HepG2 (cell line): Measurements from ENCODE around the gene ANKLE1. TPM values are rescaled to one million over a fixed set of nuclear protein-coding genes. Genes with fewer than 3 reads are reported as not detected.

Source experiments
- ARID2 ChIP-seq: sonication (generic); formaldehyde crosslinking; IDR thresholded peaks from 2 replicates; pipeline ENCODE4 v1.8.1; 2022; ENCODE audit warnings: mild to moderate bottlenecking, missing genetic modification reagents, borderline replicate concordance
- ATF7-NPFF ChIP-seq: sonication (generic); formaldehyde crosslinking; IDR thresholded peaks from 2 replicates; pipeline ENCODE4 v1.8.1; 2023; ENCODE audit warnings: mild to moderate bottlenecking, low read depth, missing genetic modification reagents, moderate library complexity
- DNMT1 ChIP-seq: sonication (generic); formaldehyde crosslinking; IDR thresholded peaks from 2 replicates; pipeline ENCODE4 v1.5.1; 2020; ENCODE audit warnings: mild to moderate bottlenecking, missing genetic modification reagents
- MAFG ChIP-seq: sonication (generic); formaldehyde crosslinking; IDR thresholded peaks from 2 replicates; pipeline ENCODE4 v1.5.1; 2020; ENCODE audit warnings: mild to moderate bottlenecking, missing genetic modification reagents
- PRPF4 ChIP-seq: fragments of 200-400 bp; formaldehyde crosslinking; IDR thresholded peaks from 2 replicates; pipeline ENCODE4 v1.6.1; 2016; ENCODE audit warnings: low read length, low read depth; ENCODE audit not compliant: poor library complexity, severe bottlenecking
- THAP11 ChIP-seq: IDR thresholded peaks from 2 replicates; pipeline ENCODE4 v1.6.1; 2016; ENCODE audit warnings: missing biosample characterization, missing genetic modification reagents
- ZNF615 ChIP-seq: sonication (generic); formaldehyde crosslinking; IDR thresholded peaks from 2 replicates; pipeline ENCODE4 v1.5.0; 2020; ENCODE audit warnings: mild to moderate bottlenecking, missing genetic modification reagents, borderline replicate concordance
- ZSCAN31 ChIP-seq: sonication (generic); formaldehyde crosslinking; IDR thresholded peaks from 2 replicates; pipeline ENCODE4 v1.5.0; 2020; ENCODE audit warnings: low read depth, mild to moderate bottlenecking, missing genetic modification reagents
- polyA plus RNA-seq, 8 experiments: library from polyadenylated mRNA; depleted of rRNA in 3 of 8; stranded (reverse) in 7 of 8; unstranded in 1 of 8; fragments of >200 nt; fragmentation: Illumina TruSeq in 4 of 8; extraction: Trizol in 4 of 8; gene quantifications; 2 replicates each; pipeline versions ENCODE4 v1.2.1 to v1.2.3, GENCODE V29; 2011 to 2016; ENCODE audit warnings: low read depth in 4 of 8, missing spikeins in 1 of 8, mixed read lengths in 1 of 8; ENCODE audit not compliant: insufficient read depth in 1 of 8
- total RNA-seq, 5 experiments: library from RNA; depleted of rRNA; stranded (reverse); fragments of >200 nt; fragmentation: Illumina TruSeq; extraction: Trizol; gene quantifications; 2 replicates each; pipeline ENCODE4 v1.2.3, GENCODE V29; 2016; ENCODE audit warnings: low read depth in 1 of 5
- TF ChIP-seq, protein P1 (sequence below): sonication (generic); formaldehyde crosslinking; IDR thresholded peaks from 2 replicates; pipeline ENCODE4 v1.8.0; 2022; ENCODE audit warnings: mild to moderate bottlenecking, missing genetic modification reagents, moderate library complexity
- TF ChIP-seq, protein P2 (sequence below): sonication (generic); formaldehyde crosslinking; IDR thresholded peaks from 2 replicates; pipeline ENCODE4 v1.5.1; 2020; ENCODE audit warnings: mild to moderate bottlenecking, missing genetic modification reagents, moderate library complexity
- TF ChIP-seq, protein P3 (sequence below): sonication (generic); formaldehyde crosslinking; IDR thresholded peaks from 2 replicates; pipeline ENCODE4 v1.4.0; 2020; ENCODE audit warnings: mild to moderate bottlenecking, missing genetic modification reagents
- TF ChIP-seq, protein P4 (sequence below): sonication (generic); formaldehyde crosslinking; IDR thresholded peaks from 2 replicates; pipeline ENCODE4 v1.4.0; 2020; ENCODE audit warnings: missing genetic modification reagents, borderline replicate concordance
- TF ChIP-seq, protein P5 (sequence below): IDR thresholded peaks from 2 replicates; pipeline ENCODE4 v1.6.1; 2012; ENCODE audit warnings: low read depth, low read length, improper control_type of control experiment

The ANKLE1 gene
- total and polyA plus RNA-seq, 2 of the 13 experiments (the other 11 are each of a cell fraction or from before 2014, with no cell fraction given) = 0.69 to 1.5 TPM

DNA sequence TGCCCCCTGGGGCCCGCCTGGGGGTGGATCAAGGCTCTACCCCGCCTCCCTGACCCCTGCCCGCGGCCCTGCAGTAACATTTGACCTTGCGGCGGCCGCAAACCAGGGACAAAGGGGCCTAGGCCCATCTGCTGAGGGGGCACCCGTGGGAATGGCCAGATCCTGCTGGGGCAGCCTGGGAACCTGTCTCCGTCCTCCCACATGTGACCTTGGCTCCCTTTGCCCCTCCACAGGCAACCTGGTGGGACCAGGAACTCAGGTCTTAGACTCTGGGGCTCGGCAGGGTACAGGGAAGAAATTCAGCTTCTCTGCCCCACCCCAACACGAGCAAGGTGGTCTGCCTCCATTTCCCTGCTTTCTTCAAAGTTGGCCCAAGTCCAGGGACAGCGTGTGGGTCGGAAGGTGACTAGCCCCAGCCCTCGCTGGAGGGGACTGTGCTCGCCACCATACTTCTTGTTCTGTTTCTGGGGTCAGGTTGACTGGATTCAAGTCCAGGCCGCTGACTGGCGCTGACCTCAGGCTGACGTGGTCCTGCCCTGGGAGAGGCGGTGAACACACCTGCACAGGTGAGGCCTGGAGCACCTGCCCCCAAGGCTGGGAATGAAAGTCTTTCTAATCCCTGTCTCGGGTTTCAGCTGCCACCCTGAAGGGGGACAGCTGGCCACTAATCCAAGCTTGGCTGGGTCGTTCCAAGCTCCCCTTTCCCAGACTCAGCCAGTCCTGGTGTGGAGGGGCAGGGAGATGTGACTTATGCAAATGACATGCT, 33.5 kb upstream of the ANKLE1 start (continued):
- TF ChIP-seq DNMT1 (CRISPR knock-in tag) = no peak
- TF ChIP-seq, protein P1, sequence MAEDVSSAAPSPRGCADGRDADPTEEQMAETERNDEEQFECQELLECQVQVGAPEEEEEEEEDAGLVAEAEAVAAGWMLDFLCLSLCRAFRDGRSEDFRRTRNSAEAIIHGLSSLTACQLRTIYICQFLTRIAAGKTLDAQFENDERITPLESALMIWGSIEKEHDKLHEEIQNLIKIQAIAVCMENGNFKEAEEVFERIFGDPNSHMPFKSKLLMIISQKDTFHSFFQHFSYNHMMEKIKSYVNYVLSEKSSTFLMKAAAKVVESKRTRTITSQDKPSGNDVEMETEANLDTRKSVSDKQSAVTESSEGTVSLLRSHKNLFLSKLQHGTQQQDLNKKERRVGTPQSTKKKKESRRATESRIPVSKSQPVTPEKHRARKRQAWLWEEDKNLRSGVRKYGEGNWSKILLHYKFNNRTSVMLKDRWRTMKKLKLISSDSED (CRISPR knock-in tag) = no peak
- no peak for TF ChIP-seq MAFG (CRISPR knock-in tag)
- TF ChIP-seq, protein P2, sequence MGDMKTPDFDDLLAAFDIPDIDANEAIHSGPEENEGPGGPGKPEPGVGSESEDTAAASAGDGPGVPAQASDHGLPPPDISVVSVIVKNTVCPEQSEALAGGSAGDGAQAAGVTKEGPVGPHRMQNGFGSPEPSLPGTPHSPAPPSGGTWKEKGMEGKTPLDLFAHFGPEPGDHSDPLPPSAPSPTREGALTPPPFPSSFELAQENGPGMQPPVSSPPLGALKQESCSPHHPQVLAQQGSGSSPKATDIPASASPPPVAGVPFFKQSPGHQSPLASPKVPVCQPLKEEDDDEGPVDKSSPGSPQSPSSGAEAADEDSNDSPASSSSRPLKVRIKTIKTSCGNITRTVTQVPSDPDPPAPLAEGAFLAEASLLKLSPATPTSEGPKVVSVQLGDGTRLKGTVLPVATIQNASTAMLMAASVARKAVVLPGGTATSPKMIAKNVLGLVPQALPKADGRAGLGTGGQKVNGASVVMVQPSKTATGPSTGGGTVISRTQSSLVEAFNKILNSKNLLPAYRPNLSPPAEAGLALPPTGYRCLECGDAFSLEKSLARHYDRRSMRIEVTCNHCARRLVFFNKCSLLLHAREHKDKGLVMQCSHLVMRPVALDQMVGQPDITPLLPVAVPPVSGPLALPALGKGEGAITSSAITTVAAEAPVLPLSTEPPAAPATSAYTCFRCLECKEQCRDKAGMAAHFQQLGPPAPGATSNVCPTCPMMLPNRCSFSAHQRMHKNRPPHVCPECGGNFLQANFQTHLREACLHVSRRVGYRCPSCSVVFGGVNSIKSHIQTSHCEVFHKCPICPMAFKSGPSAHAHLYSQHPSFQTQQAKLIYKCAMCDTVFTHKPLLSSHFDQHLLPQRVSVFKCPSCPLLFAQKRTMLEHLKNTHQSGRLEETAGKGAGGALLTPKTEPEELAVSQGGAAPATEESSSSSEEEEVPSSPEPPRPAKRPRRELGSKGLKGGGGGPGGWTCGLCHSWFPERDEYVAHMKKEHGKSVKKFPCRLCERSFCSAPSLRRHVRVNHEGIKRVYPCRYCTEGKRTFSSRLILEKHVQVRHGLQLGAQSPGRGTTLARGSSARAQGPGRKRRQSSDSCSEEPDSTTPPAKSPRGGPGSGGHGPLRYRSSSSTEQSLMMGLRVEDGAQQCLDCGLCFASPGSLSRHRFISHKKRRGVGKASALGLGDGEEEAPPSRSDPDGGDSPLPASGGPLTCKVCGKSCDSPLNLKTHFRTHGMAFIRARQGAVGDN (CRISPR knock-in tag) = peak; percentile 89
- TF ChIP-seq ATF7-NPFF = peak; percentile 69
- TF ChIP-seq THAP11 (CRISPR knock-in tag) = peak; percentile 81
- TF ChIP-seq, protein P3, sequence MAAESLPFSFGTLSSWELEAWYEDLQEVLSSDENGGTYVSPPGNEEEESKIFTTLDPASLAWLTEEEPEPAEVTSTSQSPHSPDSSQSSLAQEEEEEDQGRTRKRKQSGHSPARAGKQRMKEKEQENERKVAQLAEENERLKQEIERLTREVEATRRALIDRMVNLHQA = no peak
- 0 out of 2 replicates have a peak, but pooled peaks have one; percentile 68 for TF ChIP-seq ZNF615 (CRISPR knock-in tag)
- no peak for TF ChIP-seq PRPF4
- TF ChIP-seq ARID2 (CRISPR knock-in tag) = no peak
- TF ChIP-seq, protein P4, sequence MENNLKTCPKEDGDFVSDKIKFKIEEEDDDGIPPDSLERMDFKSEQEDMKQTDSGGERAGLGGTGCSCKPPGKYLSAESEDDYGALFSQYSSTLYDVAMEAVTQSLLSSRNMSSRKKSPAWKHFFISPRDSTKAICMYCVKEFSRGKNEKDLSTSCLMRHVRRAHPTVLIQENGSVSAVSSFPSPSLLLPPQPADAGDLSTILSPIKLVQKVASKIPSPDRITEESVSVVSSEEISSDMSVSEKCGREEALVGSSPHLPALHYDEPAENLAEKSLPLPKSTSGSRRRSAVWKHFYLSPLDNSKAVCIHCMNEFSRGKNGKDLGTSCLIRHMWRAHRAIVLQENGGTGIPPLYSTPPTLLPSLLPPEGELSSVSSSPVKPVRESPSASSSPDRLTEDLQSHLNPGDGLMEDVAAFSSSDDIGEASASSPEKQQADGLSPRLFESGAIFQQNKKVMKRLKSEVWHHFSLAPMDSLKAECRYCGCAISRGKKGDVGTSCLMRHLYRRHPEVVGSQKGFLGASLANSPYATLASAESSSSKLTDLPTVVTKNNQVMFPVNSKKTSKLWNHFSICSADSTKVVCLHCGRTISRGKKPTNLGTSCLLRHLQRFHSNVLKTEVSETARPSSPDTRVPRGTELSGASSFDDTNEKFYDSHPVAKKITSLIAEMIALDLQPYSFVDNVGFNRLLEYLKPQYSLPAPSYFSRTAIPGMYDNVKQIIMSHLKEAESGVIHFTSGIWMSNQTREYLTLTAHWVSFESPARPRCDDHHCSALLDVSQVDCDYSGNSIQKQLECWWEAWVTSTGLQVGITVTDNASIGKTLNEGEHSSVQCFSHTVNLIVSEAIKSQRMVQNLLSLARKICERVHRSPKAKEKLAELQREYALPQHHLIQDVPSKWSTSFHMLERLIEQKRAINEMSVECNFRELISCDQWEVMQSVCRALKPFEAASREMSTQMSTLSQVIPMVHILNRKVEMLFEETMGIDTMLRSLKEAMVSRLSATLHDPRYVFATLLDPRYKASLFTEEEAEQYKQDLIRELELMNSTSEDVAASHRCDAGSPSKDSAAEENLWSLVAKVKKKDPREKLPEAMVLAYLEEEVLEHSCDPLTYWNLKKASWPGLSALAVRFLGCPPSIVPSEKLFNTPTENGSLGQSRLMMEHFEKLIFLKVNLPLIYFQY (CRISPR knock-in tag) = peak; percentile 57; the same call in 1 of the 2 replicates
- TF ChIP-seq ZSCAN31 = peak; percentile 40; the same call in 1 of the 2 replicates
- TF ChIP-seq, protein P5, sequence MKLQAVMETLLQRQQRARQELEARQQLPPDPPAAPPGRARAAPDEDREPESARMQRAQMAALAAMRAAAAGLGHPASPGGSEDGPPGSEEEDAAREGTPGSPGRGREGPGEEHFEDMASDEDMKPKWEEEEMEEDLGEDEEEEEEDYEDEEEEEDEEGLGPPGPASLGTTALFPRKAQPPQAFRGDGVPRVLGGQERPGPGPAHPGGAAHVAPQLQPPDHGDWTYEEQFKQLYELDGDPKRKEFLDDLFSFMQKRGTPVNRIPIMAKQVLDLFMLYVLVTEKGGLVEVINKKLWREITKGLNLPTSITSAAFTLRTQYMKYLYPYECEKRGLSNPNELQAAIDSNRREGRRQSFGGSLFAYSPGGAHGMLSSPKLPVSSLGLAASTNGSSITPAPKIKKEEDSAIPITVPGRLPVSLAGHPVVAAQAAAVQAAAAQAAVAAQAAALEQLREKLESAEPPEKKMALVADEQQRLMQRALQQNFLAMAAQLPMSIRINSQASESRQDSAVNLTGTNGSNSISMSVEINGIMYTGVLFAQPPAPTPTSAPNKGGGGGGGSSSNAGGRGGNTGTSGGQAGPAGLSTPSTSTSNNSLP = no peak
